GM06990 (cell line): Measurements from ENCODE around the gene PDE11A.

Experiments
- DNase-seq: peaks from one replicate; pipeline ENCODE4 v3.0.0-alpha.2; 2011; ENCODE audit not compliant: insufficient read length; ENCODE audit errors: extremely low read depth
- H3K27me3 ChIP-seq: replicated peaks from 2 replicates; pipeline ENCODE4 v1.6.0; 2011; ENCODE audit warnings: low read length; ENCODE audit not compliant: control insufficient read depth, insufficient read depth
- H3K36me3 ChIP-seq: 2 replicates; pipeline ENCODE4 v1.5.1; 2011; ENCODE audit warnings: low read length; ENCODE audit not compliant: control insufficient read depth, insufficient read depth
- H3K4me3 ChIP-seq: replicated peaks from 2 replicates; pipeline ENCODE4 v1.5.1; 2011; ENCODE audit warnings: low read depth, mild to moderate bottlenecking, control low read depth, low read length
- TF ChIP-seq, protein P1 (sequence below): IDR thresholded peaks from 2 replicates; pipeline ENCODE4 v1.5.1; 2011; ENCODE audit warnings: low read length, control low read depth, mild to moderate bottlenecking, inconsistent platforms; ENCODE audit not compliant: insufficient read depth, poor library complexity, severe bottlenecking

PDE11A gene

DNA sequence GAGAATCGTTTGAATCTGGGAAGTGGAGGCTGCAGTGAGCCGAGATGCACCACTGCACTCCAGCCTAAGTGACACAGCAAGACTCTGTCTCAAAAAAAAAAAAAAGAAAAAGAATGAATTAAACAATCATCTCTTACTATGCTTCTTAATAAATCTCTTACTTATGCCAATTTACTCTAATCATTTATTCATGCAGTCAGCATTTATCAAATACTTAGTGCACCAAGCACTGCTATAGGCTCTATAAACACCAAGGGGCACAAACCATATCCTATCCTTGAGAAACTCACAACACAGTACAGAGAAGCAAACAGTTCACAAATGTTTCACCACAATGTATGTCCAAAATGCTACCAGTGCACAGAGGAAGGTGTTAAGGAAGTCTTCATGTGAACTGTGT lies 189.4 kb downstream of the PDE11A start:
- DNase-seq, result no peak
- TF ChIP-seq, protein P1, sequence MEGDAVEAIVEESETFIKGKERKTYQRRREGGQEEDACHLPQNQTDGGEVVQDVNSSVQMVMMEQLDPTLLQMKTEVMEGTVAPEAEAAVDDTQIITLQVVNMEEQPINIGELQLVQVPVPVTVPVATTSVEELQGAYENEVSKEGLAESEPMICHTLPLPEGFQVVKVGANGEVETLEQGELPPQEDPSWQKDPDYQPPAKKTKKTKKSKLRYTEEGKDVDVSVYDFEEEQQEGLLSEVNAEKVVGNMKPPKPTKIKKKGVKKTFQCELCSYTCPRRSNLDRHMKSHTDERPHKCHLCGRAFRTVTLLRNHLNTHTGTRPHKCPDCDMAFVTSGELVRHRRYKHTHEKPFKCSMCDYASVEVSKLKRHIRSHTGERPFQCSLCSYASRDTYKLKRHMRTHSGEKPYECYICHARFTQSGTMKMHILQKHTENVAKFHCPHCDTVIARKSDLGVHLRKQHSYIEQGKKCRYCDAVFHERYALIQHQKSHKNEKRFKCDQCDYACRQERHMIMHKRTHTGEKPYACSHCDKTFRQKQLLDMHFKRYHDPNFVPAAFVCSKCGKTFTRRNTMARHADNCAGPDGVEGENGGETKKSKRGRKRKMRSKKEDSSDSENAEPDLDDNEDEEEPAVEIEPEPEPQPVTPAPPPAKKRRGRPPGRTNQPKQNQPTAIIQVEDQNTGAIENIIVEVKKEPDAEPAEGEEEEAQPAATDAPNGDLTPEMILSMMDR, result no peak
- H3K4me3 ChIP-seq, result no peak overlapping the region
- H3K36me3 ChIP-seq, result no peaks in the 10 kb centered on the region
- H3K27me3 ChIP-seq, result no peaks in the 10 kb centered on the region

DNA sequence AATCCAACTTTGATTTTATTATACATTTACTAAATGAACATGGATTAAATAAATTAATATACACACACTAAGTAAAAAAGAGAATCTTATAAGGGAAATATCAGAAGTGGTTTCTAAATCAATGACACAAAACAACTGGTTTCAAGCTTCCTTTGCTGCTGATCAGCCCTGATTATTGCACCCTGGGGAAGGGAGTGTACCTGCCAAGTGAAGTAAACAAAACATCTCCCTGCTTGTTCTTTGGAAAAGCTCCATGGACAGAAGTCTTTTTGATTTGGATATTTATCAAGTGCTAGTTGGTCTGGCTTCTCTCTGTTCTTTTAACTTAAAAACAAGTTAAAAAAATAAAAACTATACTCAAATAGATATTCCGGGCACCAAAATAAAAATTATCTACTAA lies 190.1 kb downstream of the PDE11A start:
- Histone ChIP-seq H3K36me3 (no peaks in the 10 kb centered on the region), H3K27me3 (no peaks in the 10 kb centered on the region), H3K4me3 (no peak overlapping the region)
- TF ChIP-seq, protein P1, result no peak
- no peak for DNase-seq

DNA sequence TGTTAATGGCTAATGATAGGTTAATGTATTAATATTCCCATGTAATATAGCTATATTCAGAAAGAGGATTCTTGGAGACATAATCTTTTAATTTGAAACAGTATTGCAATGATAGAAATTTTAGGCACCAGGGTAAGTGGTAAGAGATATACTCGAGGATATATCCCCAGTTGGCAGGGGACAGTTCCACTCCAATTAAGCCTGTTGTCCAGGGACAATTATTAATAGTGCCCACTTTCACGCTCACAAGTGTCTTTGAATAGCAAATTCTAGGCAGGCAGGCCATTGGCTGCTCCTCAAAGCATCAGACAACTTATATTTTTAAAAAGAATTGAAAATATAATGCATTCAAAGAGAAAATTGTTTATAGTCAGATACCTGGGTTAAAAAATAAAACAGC lies 190.7 kb downstream of the PDE11A start:
- H3K27me3 ChIP-seq, result no peaks in the 10 kb centered on the region
- no peak overlapping the region for H3K4me3 ChIP-seq
- no peak for DNase-seq
- TF ChIP-seq, protein P1, result no peak
- H3K36me3 ChIP-seq, result no peaks in the 10 kb centered on the region

DNA sequence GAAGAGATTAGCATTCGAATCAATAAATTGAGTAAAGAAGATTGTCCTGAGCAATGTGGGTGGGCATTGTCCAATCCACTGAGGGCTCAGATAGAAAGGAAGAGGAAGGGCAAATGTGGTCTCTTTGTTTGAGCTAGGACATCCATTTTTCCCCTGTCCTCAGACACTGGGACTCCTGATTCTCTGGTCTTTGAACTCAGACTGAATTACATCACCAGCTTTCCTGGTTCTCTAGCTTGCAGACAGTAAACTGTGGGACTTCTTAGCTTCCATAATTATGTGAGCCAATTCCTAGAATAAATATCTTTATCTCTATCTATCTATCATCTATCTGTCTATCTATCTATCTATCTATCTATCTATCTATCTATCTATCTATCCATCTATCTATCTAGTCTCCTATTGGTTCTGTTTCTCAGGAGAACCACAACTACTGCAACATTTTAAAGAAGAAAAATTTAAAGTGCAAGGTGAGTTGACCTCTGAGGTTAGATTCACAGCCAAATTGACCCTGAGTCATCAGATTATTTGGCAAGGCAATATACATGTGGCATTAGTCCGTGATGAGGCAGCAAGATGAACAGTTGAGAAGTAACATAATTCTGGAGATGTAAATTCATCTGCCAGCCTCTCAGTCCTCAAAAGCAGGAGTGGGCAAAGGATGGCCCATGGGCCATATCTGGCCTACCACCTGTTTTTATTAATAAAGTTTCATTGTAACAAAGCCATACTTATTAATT lies 191.4 kb downstream of the PDE11A start:
- no peaks in the 10 kb centered on the region for H3K27me3 ChIP-seq
- TF ChIP-seq, protein P1, result no peak
- DNase-seq, result no peak
- H3K36me3 ChIP-seq, result no peaks in the 10 kb centered on the region
- H3K4me3 ChIP-seq, result no peak overlapping the region

DNA sequence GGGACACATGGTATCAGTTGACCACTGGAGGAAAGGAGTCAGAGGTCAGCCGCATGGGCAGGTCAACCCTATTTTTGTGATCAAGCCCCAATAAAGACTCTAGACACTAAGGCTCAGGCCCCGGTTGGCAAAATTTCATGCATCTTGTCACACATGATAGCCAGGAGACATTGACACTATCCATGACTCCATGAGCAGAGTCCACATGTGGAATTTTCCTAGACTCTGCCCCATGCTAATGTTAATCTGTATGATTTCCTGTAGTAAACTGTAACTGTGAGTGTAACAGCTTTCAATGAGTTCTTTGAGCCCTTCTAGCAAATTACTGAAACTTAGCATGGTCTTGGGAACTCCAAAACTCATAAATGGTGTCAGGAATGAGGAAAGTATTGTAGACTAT lies 192.3 kb downstream of the PDE11A start:
- H3K27me3 ChIP-seq, result no peaks in the 10 kb centered on the region
- no peak overlapping the region for H3K4me3 ChIP-seq
- TF ChIP-seq, protein P1, result no peak
- H3K36me3 ChIP-seq, result no peaks in the 10 kb centered on the region
- DNase-seq, result no peak

DNA sequence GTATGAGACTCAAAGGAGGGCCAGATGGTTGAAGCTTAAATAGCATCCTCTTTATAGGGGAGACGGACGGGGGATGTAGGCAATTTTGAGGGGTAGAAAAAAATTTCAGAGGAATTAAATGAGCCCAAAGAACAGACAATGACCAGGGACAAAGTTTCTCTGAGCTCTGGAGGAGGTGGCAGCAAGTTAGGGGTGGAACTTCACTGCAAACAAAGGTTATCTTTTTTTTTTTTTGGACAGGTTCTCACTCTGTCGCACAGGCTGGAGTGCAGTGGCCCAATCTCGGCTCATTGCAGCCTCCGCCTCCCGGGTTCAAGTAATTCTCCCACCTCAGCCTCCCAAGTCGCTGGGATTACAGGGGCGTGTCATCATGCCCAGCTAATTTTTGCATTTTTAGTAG lies 195.6 kb downstream of the PDE11A start:
- H3K36me3 ChIP-seq, result no peaks in the 10 kb centered on the region
- no peak overlapping the region for H3K4me3 ChIP-seq
- H3K27me3 ChIP-seq, result no peaks in the 10 kb centered on the region
- TF ChIP-seq, protein P1, result no peak
- DNase-seq, result no peak
